Omental fat pad (tissue), 4 donors: ENCODE results near the gene C14orf119. TPM values are rescaled to one million over a fixed set of nuclear protein-coding genes. Genes with fewer than 3 reads are reported as not detected.
"Not testable (repeated sequence)": the region's sequence is repeated elsewhere in the genome, so short reads cannot be mapped to it uniquely, and the experiment has no call there.

Source experiments
- ATAC-seq: fragments of 150-250 bp; one replicate; pipeline ENCODE4 v1.9.1; 2016; ENCODE audit warnings: mild to moderate bottlenecking, moderate library complexity; ENCODE audit not compliant: low FRiP score
- DNase-seq: peaks from one replicate; pipeline ENCODE4 v3.0.0-alpha.2; 2019; ENCODE audit warnings: low spot score
- total RNA-seq, 4 donors: library from RNA; depleted of rRNA; stranded (reverse); fragments of >200 nt; gene quantifications; one replicate each; pipeline ENCODE4 v1.1.0, GENCODE V29; 2016
- TF ChIP-seq, protein P1 (sequence below), 3 donors: fragments of 450-650 bp; IDR thresholded peaks; one replicate each; pipeline ENCODE4 v1.5.1; 2016 to 2017; ENCODE audit warnings: antibody characterized with exemption in 3 of 3, mild to moderate bottlenecking in 3 of 3, moderate library complexity in 2 of 3

C14orf119 gene
- total RNA-seq, 4 donors from 2014 or later = 39.2 to 46.7 (median 43.6) TPM

DNA sequence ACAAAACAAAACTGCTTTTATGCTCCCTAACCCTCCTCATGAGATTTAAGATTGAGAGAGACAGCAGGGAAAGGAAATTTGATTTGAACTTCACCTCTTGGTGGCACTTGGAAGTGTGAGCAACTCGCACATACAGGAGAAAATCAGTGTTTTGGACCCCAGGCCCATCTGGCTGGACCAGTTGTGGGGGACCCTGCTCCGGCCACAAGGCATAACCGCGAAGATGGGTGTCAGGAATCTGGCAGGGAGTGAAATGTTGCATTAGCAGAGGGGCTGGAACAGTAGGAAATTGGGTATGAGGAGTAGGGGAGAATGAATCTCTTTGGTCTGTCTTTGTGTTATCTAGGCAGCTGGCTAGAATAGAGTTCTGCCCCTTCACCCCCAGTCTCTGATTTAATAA is 8.3 kb downstream of the C14orf119 start:
- ATAC-seq (no peak), DNase-seq (no peak)
- TF ChIP-seq, protein P1, sequence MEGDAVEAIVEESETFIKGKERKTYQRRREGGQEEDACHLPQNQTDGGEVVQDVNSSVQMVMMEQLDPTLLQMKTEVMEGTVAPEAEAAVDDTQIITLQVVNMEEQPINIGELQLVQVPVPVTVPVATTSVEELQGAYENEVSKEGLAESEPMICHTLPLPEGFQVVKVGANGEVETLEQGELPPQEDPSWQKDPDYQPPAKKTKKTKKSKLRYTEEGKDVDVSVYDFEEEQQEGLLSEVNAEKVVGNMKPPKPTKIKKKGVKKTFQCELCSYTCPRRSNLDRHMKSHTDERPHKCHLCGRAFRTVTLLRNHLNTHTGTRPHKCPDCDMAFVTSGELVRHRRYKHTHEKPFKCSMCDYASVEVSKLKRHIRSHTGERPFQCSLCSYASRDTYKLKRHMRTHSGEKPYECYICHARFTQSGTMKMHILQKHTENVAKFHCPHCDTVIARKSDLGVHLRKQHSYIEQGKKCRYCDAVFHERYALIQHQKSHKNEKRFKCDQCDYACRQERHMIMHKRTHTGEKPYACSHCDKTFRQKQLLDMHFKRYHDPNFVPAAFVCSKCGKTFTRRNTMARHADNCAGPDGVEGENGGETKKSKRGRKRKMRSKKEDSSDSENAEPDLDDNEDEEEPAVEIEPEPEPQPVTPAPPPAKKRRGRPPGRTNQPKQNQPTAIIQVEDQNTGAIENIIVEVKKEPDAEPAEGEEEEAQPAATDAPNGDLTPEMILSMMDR (IDR thresholded peaks at IDR 0.05) = no peak

DNA sequence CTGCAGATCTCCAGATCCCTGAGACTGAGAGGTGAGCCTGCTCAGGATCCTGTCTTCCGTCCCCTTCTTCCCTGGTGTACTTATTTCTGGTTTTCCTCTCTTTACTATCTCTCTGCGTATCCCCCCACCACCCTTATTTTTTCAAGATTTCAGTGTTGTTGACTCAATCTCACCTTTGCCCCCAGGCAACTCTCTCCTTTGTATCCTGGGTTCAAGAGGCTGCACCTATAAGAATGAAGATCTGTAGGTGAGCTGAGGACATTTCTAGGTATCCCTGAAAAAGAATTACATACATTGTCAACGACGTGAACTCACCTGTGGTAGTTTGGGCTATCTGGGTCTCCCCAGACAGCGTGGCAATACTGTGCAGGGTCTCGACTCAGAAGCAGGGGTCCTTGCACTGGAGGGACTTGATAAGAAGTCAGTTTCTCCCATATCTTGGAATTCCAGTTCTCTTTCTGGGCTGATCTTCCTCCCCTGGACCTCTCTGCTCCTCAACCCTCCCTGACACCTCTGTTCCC is 8.8 kb downstream of the C14orf119 start:
- no peak for DNase-seq
- TF ChIP-seq, protein P1 (IDR thresholded peaks at IDR 0.05) = no peak
- ATAC-seq = no peak

DNA sequence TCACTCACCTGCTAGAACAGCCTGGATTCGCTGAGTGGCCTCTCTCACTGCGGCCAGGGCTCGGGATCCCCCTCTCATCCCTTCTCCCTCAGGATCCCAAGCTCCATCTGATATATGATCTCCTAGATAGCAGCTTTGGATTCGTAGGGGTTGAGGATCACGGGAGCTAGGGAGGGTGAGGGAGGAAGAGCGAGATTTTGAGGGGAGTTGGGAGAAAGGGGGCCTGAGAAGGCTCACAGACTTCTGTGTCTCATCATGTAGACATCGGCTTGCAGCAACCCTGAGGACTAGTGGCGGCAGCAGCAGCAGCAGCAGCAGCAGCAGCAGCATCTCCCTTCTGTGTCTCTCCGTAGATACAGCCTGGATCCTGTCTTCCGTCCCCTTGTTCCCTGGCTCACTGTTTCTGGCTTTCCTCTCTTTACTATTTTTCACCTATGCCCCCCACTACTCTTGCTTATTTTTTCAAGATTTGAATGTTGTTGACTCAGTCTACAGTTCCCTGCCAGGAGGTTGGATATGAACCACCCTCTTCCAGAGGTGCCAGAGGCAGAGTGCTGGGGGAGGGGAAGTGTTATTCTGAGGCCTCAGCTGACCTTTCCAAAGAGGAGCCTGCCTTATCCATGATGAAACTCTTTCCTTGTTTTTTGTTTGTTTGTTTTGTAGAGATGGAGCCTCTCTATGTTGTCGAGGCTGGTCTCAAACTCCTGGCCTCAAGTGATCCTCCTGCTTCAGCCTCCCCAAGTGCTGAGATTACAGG is 9.5 kb downstream of the C14orf119 start, which contains the start of gene CIROP:
TSS of gene CIROP (minus strand) at position 399 of the 757 bp plus-strand sequence. CDS start at position 330, 69 bp downstream.
- TF ChIP-seq, protein P1 (IDR thresholded peaks at IDR 0.05) = no peak
- no peak for DNase-seq
- no peak for ATAC-seq

DNA sequence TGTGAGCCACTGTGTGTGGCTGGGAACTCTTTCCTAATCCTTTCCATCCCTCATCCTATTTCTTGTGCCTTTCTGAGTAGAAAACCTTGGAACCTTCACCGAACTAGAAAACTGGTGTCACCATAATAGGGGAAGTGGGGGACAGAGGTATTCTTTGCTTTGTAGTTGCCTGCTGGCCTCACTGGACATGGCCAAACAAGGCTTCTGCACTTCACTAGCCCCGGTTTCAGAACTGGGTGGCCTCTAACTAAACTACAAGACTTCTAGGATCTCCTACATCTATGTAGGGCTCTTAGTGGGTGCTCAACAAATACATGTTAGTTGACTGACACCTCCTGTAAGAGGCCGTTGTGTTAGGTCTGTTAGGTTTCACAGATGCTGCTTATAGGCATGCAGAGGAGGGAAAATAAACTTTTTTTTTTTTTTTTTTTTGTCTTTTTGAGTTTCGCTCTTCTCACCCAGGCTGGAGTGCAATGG is 10.1 kb downstream of the C14orf119 start:
- DNase-seq = no peak
- no peak for ATAC-seq
- TF ChIP-seq, protein P1 (IDR thresholded peaks at IDR 0.05) = no peak

DNA sequence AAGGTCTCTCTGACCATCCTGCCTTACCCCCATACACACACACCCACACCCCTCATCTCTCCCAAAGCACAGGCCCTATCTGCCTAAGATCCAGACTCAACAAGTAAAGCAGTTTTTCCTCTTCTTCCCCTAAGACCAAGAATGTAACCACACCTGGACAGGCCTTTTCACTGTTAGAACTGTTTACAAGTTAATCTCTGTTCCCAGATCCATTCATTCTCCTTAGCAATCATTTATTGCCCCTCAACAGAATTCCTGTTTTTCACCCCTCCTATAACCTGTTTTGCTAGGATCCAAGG is 11.4 kb downstream of the C14orf119 start:
- ATAC-seq = no peak
- no peak for DNase-seq
- TF ChIP-seq, protein P1 (IDR thresholded peaks at IDR 0.05) = no peak

DNA sequence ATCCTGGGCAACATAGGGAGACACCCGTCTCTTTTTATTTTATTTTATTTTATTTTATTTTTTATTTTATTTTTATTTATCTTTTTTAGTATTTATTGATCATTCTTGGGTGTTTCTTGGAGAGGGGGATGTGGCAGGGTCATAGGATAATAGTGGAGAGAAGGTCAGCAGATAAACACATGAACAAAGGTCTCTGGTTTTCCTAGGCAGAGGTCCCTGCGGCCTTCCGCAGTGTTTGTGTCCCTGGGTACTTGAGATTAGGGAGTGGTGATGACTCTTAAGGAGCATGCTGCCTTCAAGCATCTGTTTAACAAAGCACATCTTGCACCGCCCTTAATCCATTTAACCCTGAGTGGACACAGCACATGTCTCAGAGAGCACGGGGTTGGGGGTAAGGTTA is 12.3 kb downstream of the C14orf119 start:
- ATAC-seq = not testable (repeated sequence)

DNA sequence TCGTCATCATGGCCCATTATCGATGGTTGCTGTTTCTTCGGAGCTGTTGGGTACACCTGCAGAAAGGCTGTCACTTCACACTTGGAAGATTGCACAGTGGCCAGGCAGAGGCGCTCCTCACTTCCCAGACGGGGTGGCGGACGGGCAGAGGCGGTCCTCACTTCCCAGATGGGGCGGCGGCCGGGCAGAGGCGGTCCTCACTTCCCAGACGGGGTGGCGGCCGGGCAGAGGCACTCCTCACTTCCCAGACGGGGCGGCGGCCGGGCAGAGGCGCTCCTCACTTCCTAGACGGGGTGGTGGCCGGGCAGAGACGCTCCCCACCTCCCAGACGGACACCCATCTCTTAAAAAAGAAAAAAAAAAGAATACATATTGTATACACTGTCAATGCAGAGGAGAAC is 12.9 kb downstream of the C14orf119 start:
- ATAC-seq = not testable (repeated sequence)

More for the DNA sequence above, 12.3 kb downstream of the C14orf119 start:
- DNase-seq = not testable (repeated sequence)

DNA sequence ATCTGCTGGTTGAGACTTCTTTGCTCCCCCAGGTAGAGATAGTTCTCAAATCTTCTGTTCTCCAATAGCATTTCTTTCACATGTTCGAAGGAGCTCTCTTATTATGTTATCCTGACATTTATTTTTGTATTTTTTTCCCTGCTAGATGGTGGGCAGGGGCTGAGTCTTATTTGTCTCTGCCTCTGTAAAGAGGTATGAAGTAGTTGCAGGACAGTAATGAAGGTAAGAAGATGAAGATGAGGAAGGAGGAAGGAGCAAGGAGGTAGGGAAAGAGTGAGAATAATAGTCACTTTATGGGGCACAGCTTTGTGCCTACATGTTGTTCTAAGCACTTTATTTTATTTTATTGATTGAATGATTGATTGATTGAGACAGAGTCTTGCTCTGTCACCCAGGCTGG is 14.5 kb downstream of the C14orf119 start:
- ATAC-seq (no peak), DNase-seq (no peak)
- TF ChIP-seq, protein P1 (IDR thresholded peaks at IDR 0.05) = no peak

More for the DNA sequence above, 12.9 kb downstream of the C14orf119 start:
- not testable (repeated sequence) for DNase-seq
